HG03565 (cell line): Measurements from ENCODE around the gene ZNF45.
"Not testable (repeated sequence)": the region's sequence is repeated elsewhere in the genome, so short reads cannot be mapped to it uniquely, and the experiment has no call there.

ENCODE experiments used
- ATAC-seq: cut with Tn5 transposase; IDR thresholded peaks from one replicate; pipeline ENCODE4 v1.9.1; 2021; ENCODE audit warnings: mild to moderate bottlenecking, moderate library complexity; ENCODE audit not compliant: unreplicated experiment

ZNF45 gene

DNA sequence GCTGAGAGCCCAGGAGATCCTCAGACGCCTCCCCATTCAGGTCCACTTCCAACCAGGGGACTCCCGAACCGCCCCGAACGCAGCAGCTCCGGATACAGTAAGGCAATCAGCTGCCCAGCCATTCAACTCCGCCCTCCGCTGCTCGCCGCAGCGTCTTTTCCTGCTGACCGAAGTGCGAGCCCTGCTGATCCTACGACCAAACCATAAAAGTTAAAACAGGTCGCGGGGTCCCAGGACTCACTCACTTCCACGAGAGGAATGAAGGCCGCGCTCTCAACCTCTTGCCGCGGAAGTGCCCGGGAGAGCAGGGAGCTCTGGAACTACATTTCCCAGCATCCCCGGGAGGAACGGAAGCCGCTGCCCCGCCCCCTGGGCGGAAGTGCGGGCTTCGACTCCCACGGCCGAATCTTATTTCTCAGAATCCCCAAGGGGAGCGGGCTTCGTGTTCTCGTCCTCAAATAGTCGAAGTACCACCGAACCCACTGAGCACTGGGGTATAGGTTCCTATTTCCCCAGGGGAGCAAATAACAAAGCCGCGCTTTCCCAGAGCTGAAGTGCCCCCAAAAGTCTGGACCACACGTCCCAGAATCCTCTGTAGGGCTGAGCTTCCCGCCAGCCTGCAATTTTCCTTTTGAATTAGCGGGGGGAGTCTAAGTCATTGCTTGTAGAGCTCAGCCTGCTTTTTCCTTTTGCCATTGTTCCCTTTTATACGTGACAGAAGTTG lies at the start of gene ZNF45:
ZNF45 (minus strand) TSS at position 298 of the 724 bp plus-strand sequence. CDS start 13,097 bp downstream, outside the sequence.
- ATAC-seq: peak; percentile 83

DNA sequence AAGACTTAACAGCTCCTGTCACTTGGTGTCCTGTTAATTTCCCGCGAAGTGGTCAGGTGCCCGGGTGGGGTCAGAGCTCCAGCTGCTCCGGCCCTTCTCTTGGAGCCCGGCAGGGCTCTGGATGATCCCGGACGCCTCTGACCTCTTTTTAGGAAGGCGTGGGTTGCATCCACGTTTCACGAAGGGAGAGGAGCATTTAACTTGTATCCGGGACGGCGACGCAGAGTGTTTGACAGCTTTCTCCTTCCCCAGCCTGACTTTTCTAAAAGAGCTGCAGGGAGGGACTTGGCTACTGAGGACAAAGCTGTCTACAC lies 49.6 kb upstream of the ZNF45 start:
- ATAC-seq: no peak

DNA sequence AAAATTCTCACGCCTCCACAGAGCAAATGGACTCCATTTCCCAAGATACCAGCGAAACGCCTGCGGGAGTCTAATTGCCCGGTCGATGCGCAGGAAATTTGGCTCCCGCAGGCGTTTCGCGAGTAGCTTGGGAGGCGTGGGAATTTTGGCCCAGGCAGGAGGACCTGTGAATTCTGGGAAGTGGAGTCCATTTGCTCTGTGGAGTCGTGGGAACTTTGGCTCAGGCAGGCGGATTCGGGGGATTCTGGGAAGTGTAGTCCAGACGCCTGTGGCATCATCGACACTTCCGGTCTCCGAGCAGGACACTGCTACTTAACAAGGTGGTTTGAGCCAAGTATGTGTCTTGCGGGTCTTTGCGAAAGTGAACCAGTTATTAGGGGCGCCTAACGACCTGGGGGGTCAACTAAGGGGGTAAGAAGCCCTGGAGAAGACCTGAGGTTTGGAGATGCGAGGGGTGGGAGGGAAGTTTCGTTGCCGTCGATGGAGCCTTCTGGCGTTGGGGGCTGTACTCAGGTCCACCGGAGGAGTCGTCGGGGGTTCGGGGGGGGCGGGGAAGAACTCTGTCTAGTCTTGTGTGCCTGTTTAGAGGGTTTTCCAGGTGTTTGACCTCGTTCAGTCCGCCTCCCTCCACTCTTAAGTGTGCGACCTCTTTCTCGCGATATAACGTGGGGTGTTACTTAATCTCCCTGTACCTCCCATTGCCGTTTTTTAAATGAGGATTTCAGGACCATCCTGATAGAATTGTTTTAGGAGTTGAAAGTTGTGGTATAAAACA lies 49.0 kb upstream of the ZNF45 start, which contains the start of gene ZNF155:
ZNF155 (plus strand) TSS at position 277 of the 775 bp plus-strand sequence. CDS start 4,356 bp downstream, outside the sequence.
- ATAC-seq: peak; percentile 76

DNA sequence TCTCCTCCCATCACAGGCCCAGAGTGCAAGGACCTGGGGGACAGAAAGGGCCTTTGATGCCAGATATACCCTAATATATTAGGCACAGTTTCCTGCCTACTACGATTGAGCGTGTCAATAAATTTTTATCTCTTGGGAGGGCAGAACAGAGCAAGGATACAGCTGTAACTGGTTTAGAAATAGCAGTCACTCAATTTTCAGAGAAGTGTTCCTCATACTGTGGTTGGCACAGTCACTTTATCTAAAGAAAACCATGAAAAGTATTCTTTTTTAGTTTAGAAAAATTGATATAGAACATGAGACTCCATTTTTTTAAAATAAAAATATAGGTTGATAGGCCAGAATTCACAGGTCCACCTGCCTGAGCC lies 48.4 kb upstream of the ZNF45 start:
- no peak for ATAC-seq

DNA sequence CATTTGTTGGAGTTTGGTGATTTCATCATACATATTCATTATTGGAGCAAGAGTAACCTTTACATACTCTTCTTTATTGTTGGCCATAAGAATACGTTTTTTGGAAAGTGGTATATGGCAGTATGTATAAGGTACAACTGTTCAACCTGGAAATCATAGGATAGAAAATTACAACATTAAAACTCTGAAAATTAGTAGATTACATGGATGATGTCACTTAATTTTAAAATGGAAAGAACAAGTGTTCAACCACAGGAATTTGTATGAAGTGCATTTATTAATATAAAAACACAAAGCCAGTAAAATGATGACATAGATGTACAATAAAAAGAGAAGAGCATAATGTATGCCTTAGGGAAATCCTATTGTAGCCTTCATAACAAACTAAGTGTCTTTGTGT lies 41.6 kb upstream of the ZNF45 start:
- no peak for ATAC-seq

DNA sequence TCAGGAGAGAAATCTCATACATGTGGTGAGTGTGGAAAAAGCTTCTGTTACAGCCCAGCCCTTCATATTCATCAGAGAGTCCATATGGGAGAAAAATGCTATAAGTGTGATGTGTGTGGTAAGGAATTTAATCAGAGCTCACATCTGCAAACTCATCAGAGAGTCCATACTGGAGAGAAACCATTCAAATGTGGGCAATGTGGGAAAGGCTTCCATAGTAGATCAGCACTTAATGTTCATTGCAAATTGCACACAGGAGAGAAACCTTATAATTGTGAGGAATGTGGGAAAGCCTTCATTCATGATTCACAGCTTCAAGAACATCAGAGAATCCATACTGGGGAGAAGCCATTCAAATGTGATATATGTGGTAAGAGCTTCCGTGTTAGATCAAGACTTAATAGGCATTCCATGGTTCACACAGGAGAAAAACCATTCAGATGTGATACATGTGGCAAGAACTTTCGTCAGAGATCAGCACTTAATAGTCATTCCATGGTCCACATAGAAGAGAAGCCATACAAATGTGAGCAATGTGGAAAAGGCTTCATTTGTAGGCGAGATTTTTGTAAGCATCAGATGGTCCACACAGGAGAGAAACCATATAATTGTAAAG lies 31.1 kb upstream of the ZNF45 start:
- ATAC-seq: no peak

DNA sequence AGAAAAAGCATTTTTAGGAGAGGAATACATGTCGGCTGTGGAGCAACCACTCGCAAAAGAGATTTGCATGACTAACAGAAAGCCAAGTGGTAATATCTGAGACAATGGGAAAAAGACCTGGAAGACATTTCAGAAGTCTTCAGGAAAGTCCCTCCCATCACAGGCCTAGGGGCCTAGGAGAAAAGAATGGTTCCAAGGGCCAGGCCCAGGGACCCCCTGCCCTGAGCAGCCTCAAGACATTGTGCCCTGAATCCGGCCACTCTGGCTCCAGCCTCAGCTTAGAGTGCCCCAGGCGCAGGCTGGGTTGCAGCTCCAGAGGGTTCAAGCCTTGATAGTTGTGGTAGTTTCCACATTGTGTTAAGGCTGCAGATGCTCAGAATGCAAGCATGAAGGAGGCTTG lies 25.3 kb upstream of the ZNF45 start:
- ATAC-seq: no peak

DNA sequence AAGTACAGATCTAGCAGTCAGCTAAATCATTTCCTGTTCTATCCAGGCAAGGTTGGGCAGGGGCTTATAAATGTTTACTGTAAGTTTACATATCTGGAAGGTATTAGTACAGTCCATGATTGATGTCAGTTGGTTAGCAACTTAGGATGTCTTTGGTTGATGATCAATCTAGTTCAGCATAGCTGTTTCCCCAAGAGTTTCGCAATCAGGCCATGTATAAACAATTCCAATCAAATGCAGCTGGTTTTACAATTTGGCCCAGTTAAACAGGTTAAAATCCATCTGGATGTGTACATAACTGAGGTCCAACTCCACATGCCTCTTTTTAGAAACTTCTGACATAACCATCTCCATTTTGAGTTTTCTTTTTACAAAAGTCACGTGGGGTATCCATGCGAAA lies 22.8 kb upstream of the ZNF45 start:
- no peak for ATAC-seq

DNA sequence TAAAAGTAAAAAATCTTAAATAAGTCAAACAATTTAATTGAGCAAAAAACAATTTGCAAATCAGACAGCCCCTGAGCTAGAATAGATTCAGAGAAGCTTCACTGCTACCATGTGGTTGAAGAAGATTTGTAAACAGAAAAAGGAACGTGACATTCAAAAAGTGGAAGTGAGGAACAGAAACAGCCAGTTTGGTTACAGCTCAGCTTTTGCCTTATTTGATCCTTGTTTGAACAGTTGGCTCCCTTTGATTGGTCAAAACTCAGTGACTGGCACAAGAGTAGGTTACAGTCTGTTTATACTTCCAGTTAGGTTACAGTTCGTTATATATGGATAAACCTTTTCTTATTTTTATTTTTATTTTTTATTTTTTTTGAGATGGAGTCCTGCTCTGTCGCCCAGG lies 21.7 kb upstream of the ZNF45 start:
- ATAC-seq: no peak

DNA sequence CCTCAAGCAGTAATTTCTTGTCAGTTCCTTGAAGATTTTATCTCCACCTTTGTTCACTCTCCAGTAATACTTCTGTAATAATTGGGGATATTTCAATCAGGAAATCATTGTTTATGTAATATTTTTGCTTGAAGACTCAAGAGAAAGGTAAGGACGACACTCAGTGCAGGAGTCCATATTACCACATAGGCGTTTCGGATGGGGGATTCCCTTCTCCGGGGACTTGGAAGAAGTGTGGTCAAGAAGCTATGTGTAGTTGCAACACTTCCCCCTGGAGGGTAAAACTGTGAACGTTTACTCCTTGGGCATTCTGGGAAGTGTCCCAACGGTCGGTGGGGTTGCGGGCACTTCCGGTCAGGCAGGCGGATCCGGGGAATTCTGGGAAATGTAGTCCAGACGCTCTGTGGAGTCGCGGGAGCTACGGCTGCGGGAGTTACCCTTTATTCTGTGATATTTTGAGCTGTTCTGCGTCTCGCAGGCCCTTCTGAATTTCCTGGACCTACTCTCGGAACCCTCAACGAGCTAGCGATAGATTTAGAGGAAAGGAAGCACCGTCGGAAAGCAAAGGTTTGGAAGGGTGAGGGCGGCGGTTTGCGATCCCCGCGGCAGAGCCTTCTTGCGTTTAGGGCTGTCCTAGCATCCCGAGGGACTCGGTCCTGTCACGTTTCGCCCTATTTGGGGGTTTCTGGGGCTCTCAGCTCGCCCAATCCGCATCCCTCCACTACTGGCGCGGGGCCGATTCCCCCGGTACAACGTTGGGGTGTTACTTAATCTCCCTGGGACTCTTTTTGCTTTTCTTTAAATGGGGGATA lies 16.0 kb upstream of the ZNF45 start, which contains the start of gene ZNF221:
ZNF221 (plus strand) TSS at position 395 of the 812 bp plus-strand sequence. CDS start 11,499 bp downstream, outside the sequence.
- ATAC-seq: peak; percentile 89

DNA sequence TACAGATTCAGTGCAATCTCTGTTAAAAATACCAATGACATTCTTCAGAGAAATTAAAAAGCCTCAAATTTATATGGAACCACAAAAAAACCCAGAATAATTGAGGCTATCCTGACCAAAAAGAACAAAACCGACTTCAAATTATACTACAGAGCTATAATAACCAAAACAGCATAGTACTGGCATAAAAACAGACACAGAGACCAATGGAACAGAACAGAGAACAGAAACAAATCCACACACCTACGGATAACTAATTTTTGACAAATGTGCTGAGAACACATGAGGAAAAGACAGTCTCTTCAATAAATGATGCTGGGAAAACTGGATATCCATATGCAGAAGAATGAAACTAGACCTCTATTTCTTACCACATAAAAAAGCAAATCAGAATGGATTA lies 14.7 kb upstream of the ZNF45 start:
- not testable (repeated sequence) for ATAC-seq

DNA sequence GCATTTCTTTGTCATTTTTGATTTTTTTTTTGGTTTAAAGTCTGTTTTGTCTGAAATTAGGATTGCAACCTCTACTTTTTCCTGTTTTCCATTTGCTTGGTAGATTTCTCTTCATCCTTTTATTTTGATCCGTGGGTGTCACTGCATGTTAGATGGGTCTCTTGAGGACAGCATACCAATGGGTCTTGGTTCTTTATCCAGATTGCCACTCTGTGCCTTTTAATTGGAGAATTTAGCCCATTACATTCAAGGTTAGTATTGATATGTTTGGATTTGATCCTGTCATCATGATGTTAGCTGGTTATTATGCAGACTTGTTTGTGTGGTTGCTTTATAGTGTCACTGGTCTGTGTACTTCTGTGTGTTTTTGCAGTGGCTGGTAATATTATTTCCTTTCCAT lies 12.3 kb upstream of the ZNF45 start:
- not testable (repeated sequence) for ATAC-seq

DNA sequence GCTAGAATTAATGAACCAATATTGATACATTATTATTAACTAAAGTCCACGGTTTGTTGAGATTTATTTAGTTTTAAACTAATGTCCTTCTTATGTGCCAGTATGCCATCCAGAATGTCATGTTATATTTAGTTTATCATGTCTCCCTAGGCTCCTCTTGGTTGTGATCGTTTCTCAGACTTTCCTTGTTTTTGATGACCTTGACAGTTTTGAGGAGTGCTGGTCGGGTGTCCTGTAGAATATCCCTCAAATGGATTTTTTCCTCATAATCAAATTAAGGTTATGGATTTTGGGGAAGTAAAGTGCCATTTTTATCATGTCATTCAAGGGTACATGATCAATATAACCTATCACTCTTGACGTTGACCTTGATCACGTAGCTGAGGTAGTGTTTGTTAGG lies 6.1 kb upstream of the ZNF45 start:
- ATAC-seq: no peak

DNA sequence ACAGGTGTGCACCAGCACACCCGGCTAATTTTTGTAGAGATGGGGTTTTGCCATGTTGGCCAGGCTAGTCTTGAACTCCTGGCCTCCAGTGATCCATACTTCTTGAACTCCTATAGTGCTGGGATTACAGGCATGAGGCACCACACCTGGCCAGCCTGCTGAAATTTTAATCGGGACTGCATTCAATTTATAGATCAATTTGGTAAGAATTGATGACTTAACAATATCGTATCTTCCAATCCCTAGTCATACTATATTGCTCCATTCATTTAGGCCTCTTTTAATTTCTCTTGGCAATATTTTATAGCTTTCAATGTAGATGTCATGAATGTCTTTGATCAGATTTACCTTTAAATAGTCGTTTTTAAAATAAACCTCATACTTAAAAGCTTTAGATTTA lies 5.6 kb upstream of the ZNF45 start:
- ATAC-seq: no peak

DNA sequence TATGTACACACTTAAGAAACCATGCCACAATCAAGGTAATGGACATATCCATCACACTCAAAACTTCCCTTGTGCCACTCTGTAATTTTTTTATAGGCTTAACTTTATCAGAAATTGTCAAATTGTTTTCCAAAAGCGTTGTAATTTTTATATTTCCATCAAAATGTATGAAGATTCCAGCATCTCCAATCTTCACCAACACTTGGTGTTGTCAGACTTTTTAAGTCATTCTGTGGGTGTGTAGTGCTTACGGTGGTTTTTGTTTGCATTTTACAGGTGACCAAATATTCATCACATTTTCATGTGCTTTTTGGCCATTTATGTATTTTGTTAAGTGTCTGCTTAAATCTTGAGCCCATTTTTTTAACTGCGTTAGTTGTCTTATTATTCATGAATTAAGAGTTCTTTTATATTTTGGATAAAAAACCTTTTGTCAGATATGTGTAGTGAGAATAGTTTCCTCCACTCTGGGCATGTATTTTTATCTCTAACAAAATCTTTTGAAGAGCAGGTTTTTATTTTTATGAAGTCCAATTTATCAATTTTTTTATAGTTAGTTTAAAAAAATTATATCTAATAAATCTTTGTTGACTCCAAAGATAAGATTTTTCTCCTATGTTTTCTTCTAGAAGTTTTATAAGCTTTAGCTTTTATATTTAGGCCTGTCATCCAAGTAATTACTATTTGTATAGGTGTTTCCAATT lies 4.6 kb upstream of the ZNF45 start:
- no peak for ATAC-seq

DNA sequence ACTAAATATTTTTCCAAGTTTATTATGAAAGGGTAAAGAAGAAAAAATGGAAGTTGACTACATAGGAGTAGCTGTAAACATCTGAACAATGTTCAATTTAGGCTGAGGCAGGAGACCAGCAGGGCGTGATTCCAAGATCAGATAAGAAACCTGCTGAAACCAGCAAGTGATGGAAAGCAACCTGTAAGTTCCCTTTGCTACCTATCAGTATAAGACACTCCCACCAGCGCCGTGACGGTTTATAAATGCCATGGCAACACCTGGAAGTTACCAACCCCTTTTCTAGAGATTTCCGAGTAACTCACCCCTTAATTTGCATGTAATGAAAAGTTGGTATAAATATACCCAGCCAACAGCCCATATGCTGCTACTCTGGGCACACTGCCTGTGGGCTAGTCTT lies 1.1 kb upstream of the ZNF45 start:
- no peak for ATAC-seq

DNA sequence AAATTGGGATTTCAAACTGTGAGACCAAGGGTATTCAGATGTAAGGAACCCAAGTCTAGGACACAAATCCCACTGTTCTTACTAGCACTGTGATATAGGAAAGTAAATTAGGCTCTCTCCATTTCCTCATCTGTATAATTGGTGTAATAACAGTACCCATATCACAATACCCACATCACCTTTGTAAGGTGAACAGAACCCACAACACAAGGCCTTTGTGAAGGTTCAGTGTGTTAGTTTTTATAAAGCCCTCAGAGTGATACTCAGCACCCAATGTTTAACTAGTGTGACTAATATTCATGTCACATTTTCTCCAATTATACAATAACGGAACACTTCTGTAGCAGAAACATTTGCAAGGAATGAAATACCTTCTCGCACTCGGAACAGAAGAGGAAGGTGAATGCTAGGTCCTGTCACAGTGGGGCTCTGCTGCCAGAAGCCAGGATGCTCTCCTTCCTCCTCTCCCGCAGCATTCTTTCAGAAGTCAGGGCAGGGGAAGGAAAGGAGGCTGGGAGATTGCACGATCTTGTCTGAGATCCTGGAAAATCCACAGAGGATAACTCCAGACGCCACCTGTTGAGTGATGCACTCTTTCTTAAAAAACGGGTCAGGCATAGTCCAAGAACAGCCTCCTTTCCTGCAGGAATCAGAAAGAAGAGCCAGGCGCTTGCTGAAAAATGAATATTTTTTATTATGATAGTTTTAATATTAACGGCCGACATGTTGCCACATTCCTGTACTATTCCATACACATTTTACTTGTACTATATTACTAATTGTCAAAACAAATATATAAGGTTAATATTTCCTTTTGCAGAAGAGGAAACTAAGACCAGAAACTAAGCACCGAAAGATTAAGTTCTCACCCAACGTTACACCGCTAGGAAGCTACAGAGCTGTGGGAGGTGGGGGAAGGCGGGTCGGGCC lies 762 bp downstream of the ZNF45 start:
- no peak for ATAC-seq

DNA sequence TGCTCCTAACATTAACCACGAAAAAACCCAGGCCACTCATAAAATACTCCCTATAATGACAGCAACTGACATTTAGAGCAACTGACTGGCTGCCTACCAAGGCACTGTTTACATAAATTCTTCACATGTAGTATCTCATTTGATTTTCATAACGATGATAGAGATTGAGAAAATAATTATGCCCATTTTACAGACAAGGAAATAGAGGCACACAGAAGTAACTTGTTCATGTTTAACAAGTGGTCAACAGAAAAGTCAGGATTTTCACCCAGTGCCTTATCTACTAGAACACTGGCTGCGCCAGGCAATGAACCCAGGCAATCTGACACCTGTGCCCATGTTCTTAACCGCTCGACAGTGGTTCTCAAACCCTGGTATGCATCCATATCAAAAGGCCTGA lies 6.3 kb downstream of the ZNF45 start:
- no peak for ATAC-seq

DNA sequence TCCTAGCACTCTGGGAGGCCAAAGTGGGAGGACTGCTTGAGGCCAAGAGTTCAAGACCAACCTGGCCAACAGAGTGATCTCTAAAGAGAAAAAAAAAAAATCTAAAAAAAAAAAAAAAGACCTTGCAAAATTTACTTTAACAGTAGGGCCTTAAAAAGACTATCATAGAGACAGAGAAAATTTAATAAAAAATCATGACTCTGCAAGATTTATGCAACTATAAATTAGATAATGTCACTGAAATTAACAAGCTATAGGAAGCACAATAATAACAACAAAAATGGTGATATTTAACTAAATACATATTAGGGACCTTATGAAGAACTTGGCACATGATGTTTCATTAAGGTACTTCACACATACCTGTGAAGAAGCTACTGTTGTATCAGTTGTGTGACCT lies 11.2 kb downstream of the ZNF45 start:
- no peak for ATAC-seq
